ENCODE results near the gene FOXN3.
"Not testable (repeated sequence)": the region's sequence is repeated elsewhere in the genome, so short reads cannot be mapped to it uniquely, and the experiment has no call there.

FOXN3 gene

DNA sequence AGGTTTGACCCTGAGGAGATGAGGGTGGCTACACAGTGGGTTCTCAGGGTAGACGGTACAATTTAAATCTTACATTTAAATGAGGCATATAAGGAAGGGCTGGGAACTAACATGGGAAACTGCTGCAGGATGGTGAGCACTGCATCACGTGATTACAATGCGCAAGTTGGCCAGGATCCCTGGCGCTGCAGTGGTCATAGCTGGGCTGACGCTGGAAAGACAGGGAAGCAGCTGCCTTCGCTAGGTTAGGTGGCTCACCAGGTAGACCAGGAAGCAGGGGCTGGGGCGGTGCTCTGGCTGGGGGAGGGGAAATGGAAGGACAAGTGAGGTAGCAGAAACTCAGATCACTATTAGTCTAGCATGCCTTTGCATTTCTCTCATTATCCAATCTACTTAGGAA, 149.9 kb downstream of the FOXN3 start:
- no peak for FAIRE-seq

DNA sequence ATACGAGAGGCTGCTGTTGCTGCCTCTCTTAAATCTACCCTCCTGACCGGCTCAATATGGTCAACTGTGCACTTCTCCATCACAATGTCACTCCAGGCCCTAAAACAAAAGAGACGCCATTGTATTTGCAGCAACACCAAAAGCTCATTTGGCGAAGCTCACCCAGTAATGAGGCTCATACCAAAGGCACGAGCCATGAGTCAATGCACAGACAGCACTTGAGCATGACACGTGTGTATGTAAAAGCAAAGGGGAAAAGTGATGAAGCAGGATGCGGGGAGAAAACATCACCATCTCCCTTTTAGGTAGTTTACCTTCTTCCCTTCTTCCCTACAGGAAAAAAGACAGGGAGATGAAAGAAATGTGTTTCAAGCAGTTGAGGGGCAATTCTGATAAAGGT, 150.3 kb downstream of the FOXN3 start:
- no peak for FAIRE-seq

DNA sequence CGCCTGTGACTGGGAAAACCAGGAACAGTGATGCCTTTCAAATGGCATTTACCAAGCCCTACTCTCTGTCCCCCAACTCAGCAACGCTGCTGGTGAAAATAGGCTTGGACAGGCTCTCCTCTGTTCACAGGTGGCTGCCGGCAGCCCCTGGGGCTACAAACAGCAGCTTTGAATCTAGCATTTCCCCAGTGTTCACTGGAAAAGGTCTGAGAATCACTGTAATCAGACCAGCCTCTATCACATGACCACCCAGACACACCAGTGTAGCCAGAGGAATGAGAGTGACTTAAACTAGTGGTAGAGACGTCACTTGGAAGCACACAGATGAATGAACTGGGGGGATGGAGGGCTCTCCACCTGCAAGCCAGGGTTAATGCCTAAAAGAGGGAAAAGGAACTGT, 151.8 kb downstream of the FOXN3 start:
- no peak for FAIRE-seq

DNA sequence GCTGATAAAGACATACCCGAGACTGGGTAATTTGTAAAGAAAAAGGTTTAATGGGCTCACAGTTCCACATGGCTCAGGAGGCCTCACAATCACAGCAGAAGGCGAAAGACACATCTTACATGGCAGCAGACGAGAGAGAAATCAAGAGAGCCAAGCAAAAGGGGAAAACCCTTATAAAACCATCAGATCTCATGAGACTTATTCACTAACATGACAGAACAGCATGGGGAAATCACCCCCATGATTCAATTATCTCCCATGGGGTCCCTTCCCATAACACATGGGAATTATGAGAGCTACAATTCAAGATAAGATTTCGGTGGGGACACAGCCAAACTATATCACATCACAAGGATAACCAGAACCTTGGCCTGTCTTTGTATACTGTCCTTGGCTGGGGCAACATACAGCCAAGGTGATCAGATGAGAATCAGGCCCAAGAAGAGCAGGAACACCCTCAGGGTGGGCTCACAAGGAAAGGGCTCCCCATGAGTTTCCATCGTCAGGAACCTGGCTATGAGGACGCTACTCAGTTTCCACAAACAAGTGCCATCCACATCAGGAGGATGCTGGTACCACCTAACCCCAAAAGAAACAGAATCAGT, 152.7 kb downstream of the FOXN3 start:
- FAIRE-seq: no peak

DNA sequence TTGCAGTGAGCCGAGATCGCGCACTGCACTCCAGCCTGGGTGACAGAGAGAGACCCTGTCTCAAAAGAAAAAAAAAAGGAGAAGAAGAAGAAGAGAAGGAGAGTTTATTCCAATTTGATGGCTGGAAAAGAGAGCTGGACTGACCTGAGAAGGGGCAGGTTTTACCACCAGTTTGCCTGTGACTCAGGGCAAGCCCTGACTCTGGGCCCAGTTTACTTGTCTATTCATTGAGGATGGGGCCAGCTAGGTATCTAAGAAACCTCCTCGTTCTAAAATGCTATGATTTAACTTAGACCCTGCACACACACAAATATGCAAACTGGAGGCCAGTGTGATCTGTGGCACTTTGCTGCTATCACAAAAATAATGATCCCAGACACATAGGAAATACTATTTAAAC, 155.0 kb downstream of the FOXN3 start:
- FAIRE-seq: no peak

DNA sequence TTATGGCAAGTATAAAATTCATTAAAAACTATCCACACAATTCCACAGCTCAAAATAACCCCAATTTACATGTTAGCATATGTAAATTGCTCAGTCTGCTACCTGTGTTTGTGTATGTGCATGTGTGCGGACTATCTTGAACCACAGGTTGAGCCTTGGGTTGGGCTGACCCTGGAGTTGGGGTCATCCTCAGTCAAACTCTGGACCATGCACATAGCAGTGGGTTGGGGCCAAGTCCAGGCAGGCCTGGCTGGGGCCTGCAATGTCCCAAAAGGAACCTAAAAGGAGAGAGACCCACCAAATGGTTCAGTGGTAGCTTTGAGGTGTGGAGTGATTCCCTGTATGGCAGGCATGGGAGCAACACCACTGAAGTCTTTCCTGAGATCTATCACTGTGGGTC, 156.1 kb downstream of the FOXN3 start:
- no peak for FAIRE-seq

DNA sequence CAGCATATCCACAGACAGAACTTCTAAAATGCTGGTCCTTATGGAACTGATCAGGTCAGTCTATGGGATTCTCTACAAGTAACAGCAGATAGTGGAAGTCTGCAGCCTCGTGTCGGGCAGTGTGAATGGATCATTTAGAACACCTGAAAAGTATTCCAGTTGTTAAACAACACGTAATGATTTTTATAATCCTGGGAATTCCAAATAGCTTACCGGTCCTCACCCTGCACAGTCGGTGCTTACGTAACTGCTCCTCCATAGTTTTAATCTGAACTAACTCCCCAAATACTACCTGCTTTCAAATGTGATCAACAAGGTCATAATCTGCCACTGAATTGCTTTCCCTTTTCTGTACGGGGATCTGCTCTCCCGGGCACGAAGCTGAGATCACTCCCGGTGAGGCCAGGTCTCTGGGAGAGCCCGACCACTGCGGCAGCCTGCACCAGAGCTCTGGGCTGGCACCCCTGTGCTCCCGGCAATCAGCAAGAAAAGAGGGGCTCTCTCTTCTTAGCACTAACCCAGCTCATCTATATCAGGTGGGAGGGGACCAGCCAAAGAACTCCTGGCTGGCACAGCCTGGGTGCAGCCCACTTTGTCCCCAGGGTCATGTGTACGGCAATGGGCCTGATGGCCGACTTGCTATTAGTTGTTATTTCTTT, 157.0 kb downstream of the FOXN3 start:
- FAIRE-seq: no peak

DNA sequence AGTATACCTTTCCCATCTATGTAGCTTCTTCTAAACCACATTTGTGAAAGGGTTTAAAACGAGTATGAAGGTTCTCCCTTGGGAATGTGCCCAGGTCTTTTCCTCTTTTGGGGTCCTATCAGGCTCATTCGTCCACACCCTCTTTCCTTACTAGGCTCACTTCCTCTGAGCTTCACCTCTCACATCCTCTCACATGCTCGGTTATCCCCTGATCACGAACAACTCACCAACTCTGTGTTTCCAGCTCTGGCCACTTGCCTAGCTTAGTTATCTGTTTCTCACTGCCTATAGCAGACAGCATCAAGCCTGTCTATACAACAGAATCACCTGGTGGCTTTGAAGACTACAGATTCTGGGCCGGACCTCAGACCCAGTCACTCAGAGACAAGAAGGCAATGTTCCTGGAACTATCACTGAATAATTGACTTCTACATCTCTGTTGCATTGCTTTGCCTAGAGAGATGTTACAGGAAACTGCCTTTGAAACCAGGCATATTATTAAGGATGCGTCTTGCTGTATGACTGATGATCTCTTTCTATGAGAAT, 158.2 kb downstream of the FOXN3 start:
- no peak for FAIRE-seq

DNA sequence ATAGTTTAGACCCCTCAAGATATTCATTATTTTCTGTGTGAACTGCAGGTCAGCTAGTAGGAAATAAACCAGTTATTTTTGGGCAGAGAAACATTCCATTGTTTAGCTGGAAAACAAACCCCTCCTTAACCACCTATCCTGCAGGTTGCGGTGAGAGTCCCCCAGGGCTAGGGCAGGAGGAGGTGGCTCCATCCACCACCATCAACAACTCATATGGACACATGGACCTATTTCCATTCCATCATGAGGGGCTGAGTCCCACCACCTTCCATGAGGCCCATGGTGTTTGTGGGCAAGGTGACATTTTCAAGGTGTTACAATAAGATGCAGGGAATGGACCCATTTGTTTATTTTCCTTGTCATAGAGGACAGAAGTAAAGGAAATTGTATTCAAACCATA, 160.1 kb downstream of the FOXN3 start:
- FAIRE-seq: no peak

DNA sequence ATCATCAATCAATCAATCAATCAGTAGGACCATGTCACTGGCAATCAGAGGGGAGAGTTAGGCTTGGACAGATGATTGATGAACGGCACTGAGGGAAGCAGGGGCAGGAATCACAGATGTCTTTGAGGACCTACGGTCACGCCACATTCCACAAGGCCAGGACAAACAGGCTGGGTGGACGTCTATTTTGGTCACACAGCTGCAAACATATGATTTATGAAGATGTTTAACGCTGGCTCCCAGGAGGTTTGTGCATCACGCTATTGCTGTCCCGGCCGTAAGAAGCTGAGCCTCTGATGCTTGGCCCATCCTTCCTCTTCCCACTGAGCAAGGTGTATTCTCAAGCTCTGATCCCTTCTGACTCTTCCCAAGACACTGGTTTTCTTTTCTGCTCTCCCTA, 160.8 kb downstream of the FOXN3 start:
- FAIRE-seq: no peak

DNA sequence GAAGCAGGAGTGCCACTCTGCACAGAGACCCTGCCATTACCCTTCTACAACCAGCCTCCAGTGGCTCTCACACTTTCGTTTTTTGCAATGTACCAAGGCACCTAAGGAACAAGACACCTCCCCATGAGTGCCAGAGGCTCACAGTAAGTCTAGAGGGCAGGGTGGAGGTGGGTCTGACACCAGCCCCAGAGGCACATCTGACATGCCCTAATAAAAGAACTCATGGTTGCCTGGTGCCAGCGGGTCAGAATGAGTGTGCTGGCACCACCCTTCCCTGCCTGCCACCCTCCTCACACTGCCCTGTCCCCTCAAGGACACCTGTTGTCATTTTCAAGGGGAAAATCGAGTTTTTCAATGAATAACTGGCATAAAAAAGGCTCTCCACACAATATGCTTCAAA, 161.2 kb downstream of the FOXN3 start:
- FAIRE-seq: no peak

DNA sequence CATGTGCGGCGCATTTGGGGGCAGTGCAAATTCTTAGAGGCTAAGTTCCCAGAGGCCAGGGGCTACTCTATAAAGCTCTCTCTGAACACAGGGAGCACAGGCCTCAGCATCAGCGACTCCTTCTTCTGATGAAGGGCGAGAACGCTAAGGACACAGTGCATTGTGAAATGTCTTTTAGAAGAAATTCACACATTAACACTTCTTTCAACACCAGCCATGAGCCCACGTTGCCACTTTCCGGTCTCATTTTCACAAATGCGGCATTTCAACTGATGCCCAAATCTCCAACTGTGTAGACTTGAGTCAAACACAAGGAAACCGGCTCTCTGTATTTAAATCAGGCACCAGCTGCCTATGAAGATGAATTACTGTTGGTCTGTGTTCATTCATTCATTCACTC, 162.0 kb downstream of the FOXN3 start:
- no peak for FAIRE-seq

DNA sequence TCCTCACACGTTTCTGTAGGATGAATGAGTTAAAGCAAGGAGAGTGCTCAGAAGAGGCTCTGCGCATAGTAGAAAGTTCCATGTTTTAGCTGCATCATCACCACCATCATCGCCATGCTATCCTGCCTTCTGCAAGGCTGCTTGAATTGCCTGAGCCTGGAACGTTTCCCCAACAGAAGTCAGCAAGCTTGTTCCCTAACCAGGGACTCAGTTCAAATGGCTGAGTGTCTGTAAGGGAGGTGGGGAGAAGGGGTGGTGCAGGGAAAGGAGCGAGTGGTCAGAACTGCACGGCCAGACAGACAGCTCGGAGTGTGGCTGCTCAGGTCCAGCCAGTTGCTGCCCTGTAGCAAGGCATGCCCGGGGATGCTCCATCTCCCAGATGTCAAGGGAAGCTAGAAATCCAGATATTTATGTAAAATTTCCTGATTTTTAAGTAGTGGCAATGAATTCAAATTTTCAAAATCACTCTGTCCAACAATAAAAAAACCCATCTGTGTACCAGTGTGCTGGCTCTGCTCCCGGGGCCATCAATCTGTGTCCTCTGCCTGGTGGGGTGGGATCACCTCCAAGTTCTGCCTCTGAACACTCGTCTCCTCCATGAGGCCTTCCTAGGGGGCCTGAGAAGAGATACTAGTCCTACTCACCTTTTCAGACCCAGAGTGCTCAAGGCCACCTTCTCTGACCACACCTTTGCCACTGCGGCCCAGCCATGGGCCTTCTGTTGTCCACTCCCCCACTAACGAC, 162.7 kb downstream of the FOXN3 start:
- FAIRE-seq: no peak

DNA sequence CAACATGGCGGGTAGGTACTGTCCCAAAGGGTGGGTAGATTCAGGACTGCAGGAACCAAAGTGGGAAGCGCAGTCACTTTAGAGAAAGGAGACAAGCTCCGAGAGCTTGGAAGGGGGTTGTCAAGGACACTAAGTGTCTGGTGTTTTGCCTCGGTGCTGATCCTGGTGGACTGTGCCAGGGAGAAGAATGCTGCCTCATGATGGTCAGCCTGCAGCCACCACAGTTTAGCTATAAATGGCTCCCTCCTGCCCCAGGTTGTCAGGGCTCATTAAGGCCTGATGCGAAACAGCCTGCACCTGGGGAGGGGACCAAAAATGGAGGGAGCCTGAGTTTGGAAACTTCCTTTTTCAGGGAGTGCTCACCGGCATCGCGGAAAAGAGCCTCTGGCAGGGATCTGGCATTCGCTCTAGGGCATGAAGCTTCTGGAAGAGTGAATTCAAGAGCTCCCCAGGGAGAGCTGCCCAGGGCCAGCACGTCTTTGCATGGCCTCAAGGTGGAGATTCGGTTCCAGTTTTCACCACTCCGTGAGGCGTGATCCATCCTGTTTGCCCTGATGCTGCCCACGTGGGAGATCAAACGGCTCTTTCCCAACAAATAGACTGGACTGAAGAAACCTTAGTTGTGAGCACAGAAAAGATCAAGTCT, 164.0 kb downstream of the FOXN3 start:
- FAIRE-seq: no peak

DNA sequence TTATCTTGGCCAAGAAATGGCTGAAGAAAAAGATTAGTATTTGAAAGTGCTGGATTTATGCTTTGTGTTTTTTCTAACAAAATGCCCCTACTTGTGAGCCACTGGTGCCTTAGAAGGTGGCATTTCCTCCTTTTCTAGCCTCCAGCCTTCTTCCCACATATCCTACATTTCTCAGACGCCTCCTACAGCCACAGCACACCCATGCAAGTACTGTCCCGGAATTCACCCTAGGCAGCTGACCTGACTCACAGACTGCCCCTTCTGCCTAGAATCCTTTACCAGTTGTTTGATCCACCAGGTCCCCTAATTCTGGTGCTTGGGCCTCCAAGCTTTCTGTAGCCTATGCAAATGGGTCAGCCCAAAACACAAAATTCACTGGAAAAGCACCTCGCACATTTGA, 166.0 kb downstream of the FOXN3 start:
- FAIRE-seq: no peak

DNA sequence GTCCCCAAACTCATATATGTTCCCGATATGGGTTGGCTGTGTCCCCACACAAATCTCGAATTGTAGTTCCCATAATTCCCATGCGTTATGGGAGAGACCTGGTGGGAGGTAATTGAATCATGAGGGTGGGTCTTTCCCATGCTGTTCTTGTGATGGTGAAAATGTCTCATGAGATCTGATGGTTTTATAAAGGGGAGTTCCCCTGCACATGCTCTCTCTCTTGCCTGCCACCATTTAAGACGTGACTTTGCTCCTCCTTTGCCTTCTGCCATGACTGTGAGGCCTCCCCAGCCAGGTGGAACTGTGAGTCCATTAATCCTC, 166.4 kb downstream of the FOXN3 start:
- not testable (repeated sequence) for FAIRE-seq

DNA sequence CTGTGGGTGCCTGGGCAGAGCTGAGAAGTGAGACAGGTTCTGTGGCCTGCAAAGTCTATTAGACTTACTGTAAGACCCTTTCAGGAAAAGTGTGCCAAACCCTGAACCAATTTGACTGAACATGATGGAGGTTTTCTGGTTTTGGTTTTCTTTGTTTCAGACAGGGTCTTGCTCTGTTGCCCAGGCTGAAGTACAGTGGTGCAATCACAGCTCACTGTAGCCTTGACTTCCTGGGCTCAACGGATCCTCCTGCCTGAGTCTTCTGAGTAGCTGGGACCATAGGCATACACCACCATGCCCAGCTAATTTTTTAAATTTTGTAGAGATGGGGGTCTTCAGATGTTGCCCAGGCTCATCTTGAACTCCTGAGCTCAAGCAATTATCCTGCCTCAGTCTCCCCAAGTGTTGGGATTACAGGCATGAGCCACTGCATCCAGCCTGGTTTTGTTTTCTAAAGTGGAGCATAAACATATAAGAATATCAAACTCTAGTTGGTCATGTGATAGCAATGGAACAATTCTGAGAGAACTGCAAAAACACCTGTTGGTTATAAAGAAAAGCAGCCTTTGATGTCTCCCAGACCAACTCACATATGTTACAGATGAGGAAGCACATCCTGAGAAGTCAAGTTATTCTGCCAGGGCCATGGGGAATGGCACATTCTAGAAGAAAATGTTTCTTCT, 166.9 kb downstream of the FOXN3 start:
- no peak for FAIRE-seq

DNA sequence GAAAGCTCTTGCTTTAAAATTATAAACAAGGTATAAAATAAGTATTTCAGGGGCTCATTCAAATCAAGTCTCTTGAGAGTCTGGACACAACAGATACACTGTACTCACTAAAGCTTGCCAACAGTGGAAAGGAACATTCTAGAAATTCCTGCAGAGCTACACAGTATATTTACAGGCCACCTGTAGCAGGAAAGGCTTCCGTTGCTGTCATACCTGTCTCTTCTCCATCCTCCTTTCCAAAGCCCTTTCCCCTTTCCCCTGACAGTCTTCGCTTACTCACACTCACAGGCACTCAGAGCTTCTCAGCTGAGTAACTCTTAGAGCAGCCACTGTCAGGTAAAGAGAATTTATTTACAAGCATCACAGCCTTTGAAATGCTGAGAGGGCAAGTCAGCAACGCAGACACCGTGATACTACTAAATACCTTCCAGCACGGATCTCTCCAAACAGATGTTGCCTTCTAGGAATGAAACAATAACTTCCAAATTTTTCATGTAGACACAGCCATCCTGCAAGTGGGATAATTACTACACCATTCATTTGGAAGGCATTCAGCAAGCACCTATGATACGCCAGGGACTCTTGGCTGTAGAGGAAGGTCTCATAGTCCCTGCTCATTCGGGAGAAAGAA, 167.9 kb downstream of the FOXN3 start:
- FAIRE-seq: no peak

DNA sequence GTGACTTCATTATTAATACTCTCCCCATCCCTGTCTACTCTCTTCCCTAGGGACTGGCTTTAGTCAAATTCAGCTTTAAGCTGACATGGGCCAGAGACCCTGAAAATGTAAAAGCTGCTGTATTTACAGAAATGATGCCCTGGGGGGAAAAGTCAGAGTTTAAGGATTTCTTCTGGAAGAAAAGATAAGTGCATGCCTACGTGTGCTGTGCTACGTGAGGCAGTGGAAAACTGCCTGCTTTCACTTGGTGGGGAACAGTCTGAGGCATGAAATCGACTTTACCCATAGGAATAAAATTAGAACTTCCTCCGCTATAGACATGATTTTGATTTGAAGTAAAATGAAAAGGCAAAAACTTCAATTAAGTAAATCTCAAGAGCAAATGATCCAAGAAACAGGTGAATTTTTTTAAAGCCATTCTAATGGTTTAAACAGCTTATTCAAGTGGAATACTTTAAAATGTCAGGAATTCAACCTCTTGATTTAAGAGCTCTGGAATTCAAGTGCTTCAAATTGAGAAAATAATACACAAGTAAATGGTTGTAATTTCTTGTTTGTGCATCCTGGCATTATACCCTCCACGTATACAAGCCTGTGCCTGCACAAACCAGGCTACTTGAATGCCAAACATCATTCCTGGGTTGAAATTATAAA, 168.5 kb downstream of the FOXN3 start:
- FAIRE-seq: no peak

DNA sequence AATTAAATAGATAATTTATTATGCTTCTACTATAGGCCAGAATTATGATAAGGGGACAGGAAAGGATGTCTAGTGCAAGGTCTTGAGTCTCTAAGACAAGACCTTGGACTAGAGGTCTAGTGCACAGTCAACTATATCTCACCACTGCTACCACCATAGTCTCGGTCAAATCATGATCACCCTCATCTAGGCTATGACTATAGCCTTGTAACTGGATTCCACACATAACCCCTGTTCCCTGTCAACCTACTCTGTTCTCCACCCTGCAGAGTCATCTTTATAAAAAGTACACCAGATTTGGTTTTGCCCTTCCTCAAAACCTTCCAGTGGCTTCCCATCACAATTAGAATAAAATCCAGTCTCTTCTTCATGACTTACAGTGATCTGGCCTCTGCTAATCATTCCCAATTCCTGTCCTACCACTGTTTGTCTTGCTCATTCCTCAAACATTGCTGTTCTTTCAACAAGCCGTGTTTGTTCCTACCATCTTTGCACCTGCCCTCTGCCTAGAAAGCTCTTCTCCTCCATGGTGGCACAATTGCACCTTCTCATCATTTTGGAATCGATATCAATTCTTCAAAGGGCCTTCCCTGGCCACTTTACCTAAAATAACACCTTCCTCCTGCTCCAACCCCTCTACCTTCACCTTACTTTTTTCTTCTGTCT, 169.4 kb downstream of the FOXN3 start:
- no peak for FAIRE-seq

DNA sequence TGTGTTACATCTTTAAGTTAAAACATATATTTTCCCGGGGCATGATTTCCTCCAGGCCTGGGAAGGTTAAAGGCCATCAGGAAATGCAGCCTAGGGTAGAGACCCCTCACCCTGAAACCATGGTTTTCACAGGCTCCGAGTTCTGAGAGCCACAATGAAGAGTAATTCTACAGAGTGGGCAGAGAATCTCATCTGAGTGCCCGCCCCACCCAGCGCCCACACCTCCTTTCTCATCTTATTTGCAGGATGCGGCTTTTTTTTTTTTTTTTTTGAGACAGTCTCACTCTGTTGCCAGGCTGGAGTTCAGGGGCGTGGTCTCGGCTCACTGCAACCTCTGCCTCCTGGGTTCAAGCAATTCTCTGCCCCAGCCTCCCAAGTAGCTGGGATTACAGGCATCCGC, 170.7 kb downstream of the FOXN3 start:
- FAIRE-seq: no peak

DNA sequence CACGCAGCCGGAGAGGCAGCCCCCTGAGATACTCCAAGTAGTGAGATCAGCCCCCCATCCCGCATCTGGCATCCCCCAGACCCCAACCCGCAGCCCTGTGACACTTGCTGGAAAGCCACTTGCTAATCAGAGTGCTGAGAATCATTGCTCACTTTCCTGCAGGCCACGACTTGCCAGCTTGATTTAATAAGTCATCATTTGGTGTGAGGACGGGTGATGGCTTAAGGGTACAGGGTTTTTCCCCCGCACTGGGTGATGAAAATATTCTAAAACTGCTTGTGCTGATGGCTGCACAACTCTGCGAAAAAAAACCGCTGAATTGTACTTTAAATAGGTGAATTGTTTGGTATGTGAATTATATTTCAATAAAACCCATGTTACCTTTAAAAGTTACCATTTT, 171.2 kb downstream of the FOXN3 start:
- FAIRE-seq: no peak

Data from colon (tissue), 2 donors.